HG03521 (cell line): Measurements from ENCODE around the gene HMGN1.

Experiments used
- ATAC-seq: cut with Tn5 transposase; IDR thresholded peaks from one replicate; pipeline ENCODE4 v1.9.1; 2021; ENCODE audit warnings: mild to moderate bottlenecking, moderate library complexity; ENCODE audit not compliant: unreplicated experiment

HMGN1 gene

DNA sequence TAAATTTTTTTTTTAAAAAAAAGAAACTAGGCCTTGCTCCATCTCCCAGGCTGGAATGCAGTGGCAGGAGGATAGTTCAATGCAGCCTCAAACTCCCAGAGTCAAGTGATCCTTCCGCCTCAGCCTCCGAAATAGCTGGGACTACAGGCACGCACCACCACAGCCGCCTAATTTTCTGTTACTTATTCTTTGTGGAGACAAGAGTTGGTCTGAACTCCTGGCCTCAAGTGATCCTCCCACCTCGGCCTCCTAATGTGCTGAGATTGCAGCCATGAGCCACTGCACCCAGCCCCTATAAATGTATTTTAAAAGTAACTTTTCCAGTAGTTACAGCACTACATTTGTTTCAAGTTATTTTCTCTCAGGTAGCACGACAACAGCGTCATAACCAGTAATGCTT lies 37.7 kb downstream of the HMGN1 start:
- no peak for ATAC-seq

DNA sequence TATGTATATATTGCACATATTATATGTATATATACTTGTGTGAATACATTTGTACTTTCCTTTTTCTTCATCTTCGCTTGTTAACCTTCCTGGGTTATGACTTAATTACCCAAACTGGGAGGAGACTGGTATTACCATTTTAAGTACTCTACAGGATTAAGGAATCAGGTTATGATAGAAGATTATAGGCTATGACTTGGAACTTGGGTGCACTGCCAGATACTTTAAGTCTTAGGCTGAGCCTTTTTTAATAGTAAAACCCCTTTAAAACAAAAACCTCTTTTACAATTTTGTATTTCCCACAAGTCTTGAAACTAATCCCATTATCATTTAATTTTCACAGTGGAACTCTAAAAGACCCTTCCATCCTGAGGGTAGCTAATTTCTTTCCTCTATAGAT lies 41.4 kb downstream of the HMGN1 start:
- no peak for ATAC-seq

DNA sequence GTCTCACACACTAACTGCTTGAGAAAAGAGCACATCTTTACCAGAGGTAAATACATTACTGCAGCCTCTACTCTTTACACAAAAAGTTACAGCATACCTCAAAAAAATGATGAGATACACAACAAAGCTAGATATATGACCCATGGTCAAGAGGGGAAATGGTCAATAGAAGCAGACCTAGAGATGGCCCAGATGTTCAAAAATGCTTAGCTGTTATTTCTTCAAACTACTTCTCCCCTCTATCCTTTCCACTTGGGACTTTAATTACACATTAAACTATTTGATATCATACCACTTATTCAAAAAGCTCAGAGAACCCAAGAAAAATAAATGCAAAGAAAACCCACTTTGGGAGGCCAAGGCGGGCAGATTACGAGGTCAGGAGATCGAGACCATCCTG lies 48.3 kb downstream of the HMGN1 start:
- no peak for ATAC-seq

DNA sequence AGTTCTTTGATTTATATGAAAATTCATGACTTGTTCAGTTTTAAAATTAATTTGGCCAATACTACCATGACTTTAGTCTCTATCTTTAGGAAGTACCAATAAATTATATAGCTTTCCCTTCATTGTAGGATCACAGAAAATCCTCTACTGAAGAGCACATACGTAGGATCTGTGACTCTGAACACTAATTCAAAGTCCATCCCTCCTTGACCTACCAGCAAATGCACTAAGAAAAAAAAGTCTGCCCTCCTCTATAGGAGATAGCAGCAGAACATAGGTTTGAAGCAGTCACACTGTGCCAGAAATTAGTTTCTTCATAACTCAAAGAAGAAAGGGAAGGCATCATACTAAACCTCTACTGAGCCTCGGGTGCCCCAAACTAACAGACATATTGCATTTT lies 52.0 kb downstream of the HMGN1 start:
- no peak for ATAC-seq
